ENCODE results near the gene DPM2. TPM values are rescaled to one million over a fixed set of nuclear protein-coding genes. Genes with fewer than 3 reads are reported as not detected.
A peak's percentile ranks its signal among the peaks of the same experiment; 100 is the strongest.

Gene DPM2
- total RNA-seq, 2 donors from 2014 or later: 45.7 TPM

DNA sequence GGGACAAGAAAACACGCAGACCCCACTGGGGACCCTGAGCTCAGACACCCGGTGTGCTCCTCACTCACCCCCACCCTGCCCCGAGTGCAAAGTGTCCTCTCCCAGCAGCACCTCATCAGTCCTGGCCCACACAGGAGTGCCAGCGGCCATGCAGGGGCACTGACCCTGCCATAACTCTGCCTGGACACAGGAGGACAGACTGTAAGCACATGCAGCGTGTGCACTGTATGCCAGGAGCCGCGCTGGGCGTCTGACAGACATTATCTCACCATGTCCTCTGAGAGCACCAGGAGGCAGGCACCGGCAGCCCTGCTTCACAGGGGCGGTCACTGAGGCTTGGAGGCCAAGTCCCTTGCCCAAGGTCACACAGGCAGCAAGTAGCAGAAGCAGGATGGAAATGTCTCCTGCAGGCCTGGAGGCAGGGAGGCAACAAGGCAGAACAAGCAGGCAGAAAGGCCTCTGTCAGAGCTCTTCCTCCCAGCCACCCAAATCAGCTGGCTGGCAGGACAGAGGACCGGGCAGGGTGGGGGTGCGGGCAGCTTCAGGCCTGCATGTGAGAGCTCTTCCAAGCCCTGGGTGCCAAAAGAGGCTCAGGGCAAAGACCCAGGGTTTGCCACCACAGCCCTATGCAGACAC is 34.7 kb upstream of the DPM2 start:
- peaks cover 42% of the 10 kb centered on the region for H3K4me1 Mint-ChIP-seq

DNA sequence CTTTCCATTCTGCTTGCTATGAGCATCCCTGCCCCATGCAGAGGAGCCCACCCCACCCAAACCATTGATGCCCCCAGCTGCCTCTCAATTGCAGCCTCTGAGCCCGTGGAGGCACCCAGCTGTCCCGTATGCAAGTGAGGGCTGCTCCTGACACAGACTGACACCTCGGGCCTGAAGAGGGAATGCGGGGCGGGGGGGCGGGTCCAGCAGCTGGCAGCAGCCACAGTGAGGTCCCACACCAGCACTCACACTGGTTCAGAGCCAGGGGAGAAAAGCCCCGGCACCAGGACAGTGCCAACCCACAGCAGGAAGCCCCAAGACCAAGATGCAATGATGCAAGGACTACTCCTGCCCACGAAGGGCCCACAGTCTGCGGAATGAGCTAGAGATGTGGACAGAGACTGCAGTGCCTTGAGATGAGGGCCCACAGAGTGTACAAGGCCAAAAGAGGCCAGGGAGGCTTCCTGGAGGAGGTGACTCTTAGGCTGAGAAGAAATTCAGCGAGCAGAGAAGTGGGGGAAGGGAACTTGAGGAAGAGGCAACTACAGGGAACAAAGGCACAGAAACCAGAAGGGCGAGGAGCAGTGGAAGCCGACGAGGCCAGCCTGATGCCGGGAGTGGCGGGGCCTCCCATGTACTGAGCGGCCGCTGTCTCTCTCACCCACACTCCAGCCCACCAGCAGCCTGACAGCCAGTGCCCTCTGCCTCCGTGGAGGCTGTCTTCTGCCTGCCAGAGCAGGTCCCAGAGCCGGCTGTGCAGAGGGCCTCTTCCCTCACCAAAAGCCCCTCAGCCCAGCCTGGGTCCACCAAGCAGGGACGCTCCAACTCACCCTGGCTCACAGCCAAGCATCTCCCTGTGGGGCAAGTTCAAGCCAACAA is 33.9 kb upstream of the DPM2 start:
- H3K27me3 Mint-ChIP-seq (ENCODE audit: insufficient read depth): no peaks in the 10 kb centered on the region
- Histone ChIP-seq H3K9me3 (ENCODE audit: control insufficient read depth, low read length) (no peaks in the 10 kb centered on the region), H3K27me3 (ENCODE audit: control insufficient read depth, insufficient read depth, low read length, poor library complexity, severe bottlenecking) (no peaks in the 10 kb centered on the region), H3K9ac (ENCODE audit: extremely low read depth, low read length, poor library complexity, severe bottlenecking) (no peak overlapping the region), H3K27ac (ENCODE audit: low read depth, low read length) (peak overlapping the region; percentile 65), H3K4me3 (ENCODE audit: low read length) (no peak overlapping the region), H3K36me3 (ENCODE audit: control insufficient read depth, insufficient read depth, low read length) (peaks cover 3% of the 10 kb centered on the region), H3K4me1 (ENCODE audit: control insufficient read depth, insufficient read depth, low read length) (peaks cover 23% of the 10 kb centered on the region)
- peak overlapping the region; percentile 84 for H3K27ac Mint-ChIP-seq
- WGBS, 2 experiments (ENCODE audit: insufficient coverage in 1 of 2, insufficient read length in 1 of 2): 54 to 60% methylated on average over 9 to 20 of the region's 20 CpGs
- H3K36me3 Mint-ChIP-seq (ENCODE audit: low read depth): peaks cover 5% of the 10 kb centered on the region
- H3K4me3 Mint-ChIP-seq: no peak overlapping the region
- TF ChIP-seq, protein P1, sequence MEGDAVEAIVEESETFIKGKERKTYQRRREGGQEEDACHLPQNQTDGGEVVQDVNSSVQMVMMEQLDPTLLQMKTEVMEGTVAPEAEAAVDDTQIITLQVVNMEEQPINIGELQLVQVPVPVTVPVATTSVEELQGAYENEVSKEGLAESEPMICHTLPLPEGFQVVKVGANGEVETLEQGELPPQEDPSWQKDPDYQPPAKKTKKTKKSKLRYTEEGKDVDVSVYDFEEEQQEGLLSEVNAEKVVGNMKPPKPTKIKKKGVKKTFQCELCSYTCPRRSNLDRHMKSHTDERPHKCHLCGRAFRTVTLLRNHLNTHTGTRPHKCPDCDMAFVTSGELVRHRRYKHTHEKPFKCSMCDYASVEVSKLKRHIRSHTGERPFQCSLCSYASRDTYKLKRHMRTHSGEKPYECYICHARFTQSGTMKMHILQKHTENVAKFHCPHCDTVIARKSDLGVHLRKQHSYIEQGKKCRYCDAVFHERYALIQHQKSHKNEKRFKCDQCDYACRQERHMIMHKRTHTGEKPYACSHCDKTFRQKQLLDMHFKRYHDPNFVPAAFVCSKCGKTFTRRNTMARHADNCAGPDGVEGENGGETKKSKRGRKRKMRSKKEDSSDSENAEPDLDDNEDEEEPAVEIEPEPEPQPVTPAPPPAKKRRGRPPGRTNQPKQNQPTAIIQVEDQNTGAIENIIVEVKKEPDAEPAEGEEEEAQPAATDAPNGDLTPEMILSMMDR (conservative IDR thresholded peaks at IDR 0.05): no peak
- DNase-seq: peak; percentile 69
- no peaks in the 10 kb centered on the region for H3K9me3 Mint-ChIP-seq
- peaks cover 48% of the 10 kb centered on the region for H3K4me1 Mint-ChIP-seq

More for the DNA sequence above, 34.7 kb upstream of the DPM2 start:
- no peaks in the 10 kb centered on the region for H3K27me3 Mint-ChIP-seq (ENCODE audit: insufficient read depth)
- H3K36me3 Mint-ChIP-seq (ENCODE audit: low read depth): peaks cover 5% of the 10 kb centered on the region
- Histone ChIP-seq H3K4me1 (ENCODE audit: control insufficient read depth, insufficient read depth, low read length) (peaks cover 26% of the 10 kb centered on the region), H3K36me3 (ENCODE audit: control insufficient read depth, insufficient read depth, low read length) (peaks cover 3% of the 10 kb centered on the region), H3K4me3 (ENCODE audit: low read length) (no peak overlapping the region), H3K9ac (ENCODE audit: extremely low read depth, low read length, poor library complexity, severe bottlenecking) (no peak overlapping the region), H3K27me3 (ENCODE audit: control insufficient read depth, insufficient read depth, low read length, poor library complexity, severe bottlenecking) (no peaks in the 10 kb centered on the region), H3K27ac (ENCODE audit: low read depth, low read length) (peak overlapping the region; percentile 65), H3K9me3 (ENCODE audit: control insufficient read depth, low read length) (no peaks in the 10 kb centered on the region)
- WGBS, 2 experiments (ENCODE audit: insufficient coverage in 1 of 2, insufficient read length in 1 of 2): 87 to 91% methylated on average over 10 to 12 of the region's 12 CpGs
- H3K27ac Mint-ChIP-seq: peak overlapping the region; percentile 84
- no peaks in the 10 kb centered on the region for H3K9me3 Mint-ChIP-seq
- DNase-seq: peak; percentile 50
- no peak overlapping the region for H3K4me3 Mint-ChIP-seq
- TF ChIP-seq, protein P1 (conservative IDR thresholded peaks at IDR 0.05): no peak

DNA sequence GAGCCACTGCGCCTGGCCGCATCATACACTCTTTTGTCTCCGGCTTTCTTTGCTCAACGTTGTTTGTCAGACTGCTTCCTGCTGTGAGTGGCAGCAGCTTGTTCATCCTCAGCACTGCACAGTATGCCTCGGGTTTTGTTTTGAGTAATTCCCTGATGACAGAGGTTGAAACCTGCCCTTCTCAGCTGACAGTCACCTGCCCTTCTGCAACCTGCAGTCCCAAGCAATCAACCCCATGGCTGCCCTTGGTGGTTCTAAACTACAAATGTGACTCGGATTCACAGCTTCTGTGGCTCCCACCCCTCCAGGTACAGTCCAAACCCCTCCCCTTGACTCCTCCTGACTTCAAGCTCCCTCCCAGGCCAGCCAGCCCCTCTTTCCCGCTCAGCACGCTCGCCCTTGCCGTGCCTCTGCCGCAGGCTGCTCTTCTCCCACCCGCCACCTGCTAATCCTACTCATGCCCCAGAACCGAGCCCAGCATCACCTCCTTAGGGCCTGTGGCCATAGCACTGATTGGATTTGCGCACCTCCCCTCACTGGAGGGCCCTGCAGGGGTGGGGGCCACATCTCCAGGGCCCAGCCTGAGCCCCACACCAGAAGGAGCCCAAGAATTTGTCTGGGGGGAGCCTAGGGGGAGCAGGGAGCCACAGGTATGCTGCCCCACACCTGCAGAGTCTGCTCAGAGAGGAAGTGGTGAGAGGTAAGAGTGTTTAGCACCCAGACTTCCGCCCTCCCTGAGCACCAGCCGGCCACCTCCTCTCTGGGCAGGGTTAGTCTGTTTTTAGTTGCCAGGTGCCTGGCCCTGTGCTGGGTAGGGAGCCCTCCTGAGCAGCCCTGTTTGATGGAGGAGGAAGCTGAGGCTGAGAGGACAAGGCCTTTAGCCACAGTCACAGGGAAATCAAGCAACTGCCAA is 33.0 kb upstream of the DPM2 start:
- Histone ChIP-seq H3K9me3 (ENCODE audit: control insufficient read depth, low read length) (no peaks in the 10 kb centered on the region), H3K27me3 (ENCODE audit: control insufficient read depth, insufficient read depth, low read length, poor library complexity, severe bottlenecking) (no peaks in the 10 kb centered on the region), H3K4me1 (ENCODE audit: control insufficient read depth, insufficient read depth, low read length) (peaks cover 23% of the 10 kb centered on the region), H3K9ac (ENCODE audit: extremely low read depth, low read length, poor library complexity, severe bottlenecking) (no peak overlapping the region), H3K4me3 (ENCODE audit: low read length) (no peak overlapping the region), H3K27ac (ENCODE audit: low read depth, low read length) (peak overlapping the region; percentile 10), H3K36me3 (ENCODE audit: control insufficient read depth, insufficient read depth, low read length) (peaks cover 3% of the 10 kb centered on the region)
- peak overlapping the region; percentile 87 for H3K27ac Mint-ChIP-seq
- H3K36me3 Mint-ChIP-seq (ENCODE audit: low read depth): peaks cover 5% of the 10 kb centered on the region
- no peak overlapping the region for H3K4me3 Mint-ChIP-seq
- TF ChIP-seq, protein P1 (conservative IDR thresholded peaks at IDR 0.05): no peak
- H3K9me3 Mint-ChIP-seq: no peaks in the 10 kb centered on the region
- DNase-seq: no peak
- H3K4me1 Mint-ChIP-seq: peaks cover 44% of the 10 kb centered on the region
- H3K27me3 Mint-ChIP-seq (ENCODE audit: insufficient read depth): no peaks in the 10 kb centered on the region
- 77 to 80% methylated on average over 11 to 16 of the region's 16 CpGs for WGBS, 2 experiments (ENCODE audit: insufficient coverage in 1 of 2, insufficient read length in 1 of 2)

Measured in endodermal cell (in vitro differentiated cells).